Spleen (tissue), 11 donors: Measurements from ENCODE around the gene LYPD1. TPM values are rescaled to one million over a fixed set of nuclear protein-coding genes. Genes with fewer than 3 reads are reported as not detected.

Experiments
- DNase-seq: peaks from one replicate; pipeline ENCODE4 v3.0.0-alpha.2; 2020
- H3K27ac ChIP-seq, 8 donors: fragments of 200-600 bp; sonication (generic) in 7 of 8; 1 replicate in 4 of 8; 2 replicates in 4 of 8; pipeline versions ENCODE4 v1.5.0 to v1.8.0; 2016 to 2021; ENCODE audit warnings: inconsistent platforms in 4 of 8, mild to moderate bottlenecking in 4 of 8, moderate library complexity in 1 of 8
- H3K27me3 ChIP-seq, 7 donors: fragments of 200-600 bp; sonication (generic) in 6 of 7; replicated peaks in 1 of 7; 1 replicate in 4 of 7; 2 replicates in 3 of 7; pipeline versions ENCODE4 v1.5.0 to v1.8.0; 2016 to 2021; ENCODE audit warnings: inconsistent platforms in 3 of 7, mild to moderate bottlenecking in 1 of 7
- H3K36me3 ChIP-seq, 6 donors: fragments of 200-600 bp; sonication (generic) in 5 of 6; 1 replicate in 4 of 6; 2 replicates in 2 of 6; pipeline versions ENCODE4 v1.5.0 to v1.8.0; 2016 to 2021; ENCODE audit warnings: inconsistent platforms in 2 of 6
- H3K4me1 ChIP-seq, 6 donors: fragments of 200-600 bp; sonication (generic) in 5 of 6; 1 replicate in 3 of 6; 2 replicates in 3 of 6; pipeline versions ENCODE4 v1.5.0 to v1.8.0; 2016 to 2021; ENCODE audit warnings: inconsistent platforms in 3 of 6
- H3K4me3 ChIP-seq, 8 donors: fragments of 200-600 bp; sonication (generic) in 7 of 8; 1 replicate in 4 of 8; 2 replicates in 4 of 8; pipeline versions ENCODE4 v1.5.0 to v1.8.0; 2016 to 2021; ENCODE audit warnings: inconsistent platforms in 4 of 8, mild to moderate bottlenecking in 4 of 8, moderate library complexity in 2 of 8
- H3K9me3 ChIP-seq, 8 donors: fragments of 200-600 bp; sonication (generic) in 7 of 8; 1 replicate in 4 of 8; 2 replicates in 4 of 8; pipeline versions ENCODE4 v1.5.0 to v1.8.0; 2016 to 2021; ENCODE audit warnings: inconsistent platforms in 4 of 8
- CTCF ChIP-seq, 11 experiments: fragments of 200-600 bp in 7 of 11; fragments of 450-650 bp in 4 of 11; sonication (generic) in 4 of 11; IDR thresholded peaks in 8 of 11; conservative IDR thresholded peaks in 3 of 11; 1 replicate in 7 of 11; 2 replicates in 4 of 11; pipeline versions ENCODE4 v1.4.0 to v1.8.0; 2016 to 2021; ENCODE audit warnings: antibody characterized with exemption in 11 of 11, inconsistent platforms in 4 of 11, mild to moderate bottlenecking in 1 of 11
- POLR2A ChIP-seq, 3 donors: fragments of 450-650 bp; IDR thresholded peaks; one replicate each; pipeline ENCODE4 v1.5.1; 2017; ENCODE audit warnings: antibody characterized with exemption in 3 of 3, mild to moderate bottlenecking in 1 of 3
- POLR2AphosphoS5 ChIP-seq, 3 donors: sonication (generic); formaldehyde crosslinking; IDR thresholded peaks; one replicate each; pipeline ENCODE4 v1.5.1; 2017; ENCODE audit warnings: antibody characterized with exemption in 3 of 3
- WGBS, 5 donors: extraction: QIAGEN DNeasy Blood & Tissue Kit in 3 of 5; methylation state at CpG; one replicate each; pipeline versions ENCODE4 v1.1.5 to v1.1.7; 2013 to 2018; 5-methylcytosine and 5-hydroxymethylcytosine counted together
- intact Hi-C: fragments of 100-400 bp; cut with DNase I; formaldehyde crosslinking; loops from one replicate; pipeline ENCODE4 v1.15.0; 2023; ENCODE audit warnings: low total_unique reads
- polyA plus RNA-seq, 3 donors: library from polyadenylated mRNA; stranded (reverse); fragments of 200-250 nt; gene quantifications; one replicate each; pipeline ENCODE4 v1.2.1, GENCODE V29; 2013
- total RNA-seq, 7 donors: library from RNA; depleted of rRNA in 3 of 7; stranded (reverse); fragments of >200 nt in 3 of 7; fragmentation: NEBNext Ultra II Directional in 4 of 7; extraction: Animal tissue kit (Norgen Biotek cat#: 25700) in 4 of 7; gene quantifications; one replicate each; pipeline versions ENCODE4 v1.1.0 to v1.2.1, GENCODE V29; 2016 to 2021
- donor health status: healthy with polysubstance abuse.
- donor health status: DM: no; HTN: no; CAD: no; lungs with moderate emphysema.
- donor health status: DM: no; HTN: no; CAD: no.
- donor health status: Bipolar disorder and iron deficiency.
- donor health status: healthy.
- donor health status: DM: no; HTN: no; CAD: no.
- donor health status: DM: yes; HTN: yes; CAD: no.

The LYPD1 gene
- total and polyA plus RNA-seq, 10 donors, result 0.10 to 4.3 (median 0.46) TPM

GRCh38 chr2:132677661-132678060 lies 7.7 kb upstream of the LYPD1 start:
- no peak overlapping the region for H3K27ac ChIP-seq
- H3K4me1 ChIP-seq, result no peaks in the 10 kb centered on the region
- no peaks in the 10 kb centered on the region for H3K36me3 ChIP-seq
- no peaks in the 10 kb centered on the region for H3K9me3 ChIP-seq
- intact Hi-C loops, result no loop called here
- 82 to 90% (median 90%) methylated on average over 5 of the region's 5 CpGs for WGBS, 5 donors
- no peak for TF ChIP-seq CTCF (IDR thresholded peaks at IDR 0.05 in 8 of 11, conservative IDR thresholded peaks at IDR 0.05 in 3 of 11)
- no peak for TF ChIP-seq POLR2AphosphoS5 (IDR thresholded peaks at IDR 0.05)
- no peak for TF ChIP-seq POLR2A (IDR thresholded peaks at IDR 0.05)
- DNase-seq, result no peak
- H3K27me3 ChIP-seq, result peaks cover 0 to 8% (median 0%) of the 10 kb centered on the region in 7 donors
- H3K4me3 ChIP-seq, result no peak overlapping the region

- Histone ChIP-seq H3K4me3 (no peak overlapping the region), H3K9me3 (no peaks in the 10 kb centered on the region), H3K27ac (no peak overlapping the region), H3K27me3 (peaks cover 0 to 8% (median 0%) of the 10 kb centered on the region in 7 donors), H3K36me3 (no peaks in the 10 kb centered on the region), H3K4me1 (no peaks in the 10 kb centered on the region)
- no peak for TF ChIP-seq POLR2AphosphoS5 (IDR thresholded peaks at IDR 0.05)
- TF ChIP-seq POLR2A (IDR thresholded peaks at IDR 0.05), result no peak
- no peak for TF ChIP-seq CTCF (IDR thresholded peaks at IDR 0.05 in 8 of 11, conservative IDR thresholded peaks at IDR 0.05 in 3 of 11)
- intact Hi-C loops, result no loop called here
- DNase-seq, result no peak
- 71 to 90% (median 78%) methylated on average over 2 of the region's 2 CpGs for WGBS, 5 donors
These were observed 7.0 kb upstream of the LYPD1 start for GRCh38 chr2:132676999-132677398.

- no peak for DNase-seq
- Histone ChIP-seq H3K4me3 (peak overlapping the region in 4 of 8 donors; percentile 28 to 63 (median 36)), H3K27ac (no peak overlapping the region), H3K27me3 (peaks cover 3 to 63% (median 39%) of the 10 kb centered on the region in 7 donors), H3K36me3 (no peaks in the 10 kb centered on the region), H3K4me1 (peaks cover 8 to 32% (median 28%) of the 10 kb centered on the region in 6 donors), H3K9me3 (no peaks in the 10 kb centered on the region)
- 14 to 26% (median 18%) methylated on average over 23 of the region's 23 CpGs for WGBS, 5 donors
- intact Hi-C loops, result no loop called here
- TF ChIP-seq POLR2AphosphoS5 (IDR thresholded peaks at IDR 0.05), result no peak
- TF ChIP-seq POLR2A (IDR thresholded peaks at IDR 0.05), result no peak
- no peak for TF ChIP-seq CTCF (IDR thresholded peaks at IDR 0.05 in 8 of 11, conservative IDR thresholded peaks at IDR 0.05 in 3 of 11)
These were observed 1.3 kb upstream of the LYPD1 start for GRCh38 chr2:132671151-132671835.

- peak; percentile 74 for DNase-seq
- 1 to 8% (median 3%) methylated on average over 25 to 44 of the region's 44 CpGs for WGBS, 5 donors
- TF ChIP-seq POLR2AphosphoS5 (IDR thresholded peaks at IDR 0.05) (no peak), CTCF (IDR thresholded peaks at IDR 0.05 in 8 of 11, conservative IDR thresholded peaks at IDR 0.05 in 3 of 11) (no peak), POLR2A (IDR thresholded peaks at IDR 0.05) (no peak)
- Histone ChIP-seq H3K27ac (no peak overlapping the region), H3K4me1 (peaks cover 8 to 32% (median 28%) of the 10 kb centered on the region in 6 donors), H3K9me3 (no peaks in the 10 kb centered on the region), H3K27me3 (peaks cover 3 to 67% (median 39%) of the 10 kb centered on the region in 7 donors), H3K36me3 (no peaks in the 10 kb centered on the region), H3K4me3 (peak overlapping the region; percentile 5 to 63 (median 28))
- intact Hi-C loops, result no loop called here
These were observed 618 bp upstream of the LYPD1 start for GRCh38 chr2:132670496-132671150.
